ENCODE data around the gene SLC66A2.

DNA sequence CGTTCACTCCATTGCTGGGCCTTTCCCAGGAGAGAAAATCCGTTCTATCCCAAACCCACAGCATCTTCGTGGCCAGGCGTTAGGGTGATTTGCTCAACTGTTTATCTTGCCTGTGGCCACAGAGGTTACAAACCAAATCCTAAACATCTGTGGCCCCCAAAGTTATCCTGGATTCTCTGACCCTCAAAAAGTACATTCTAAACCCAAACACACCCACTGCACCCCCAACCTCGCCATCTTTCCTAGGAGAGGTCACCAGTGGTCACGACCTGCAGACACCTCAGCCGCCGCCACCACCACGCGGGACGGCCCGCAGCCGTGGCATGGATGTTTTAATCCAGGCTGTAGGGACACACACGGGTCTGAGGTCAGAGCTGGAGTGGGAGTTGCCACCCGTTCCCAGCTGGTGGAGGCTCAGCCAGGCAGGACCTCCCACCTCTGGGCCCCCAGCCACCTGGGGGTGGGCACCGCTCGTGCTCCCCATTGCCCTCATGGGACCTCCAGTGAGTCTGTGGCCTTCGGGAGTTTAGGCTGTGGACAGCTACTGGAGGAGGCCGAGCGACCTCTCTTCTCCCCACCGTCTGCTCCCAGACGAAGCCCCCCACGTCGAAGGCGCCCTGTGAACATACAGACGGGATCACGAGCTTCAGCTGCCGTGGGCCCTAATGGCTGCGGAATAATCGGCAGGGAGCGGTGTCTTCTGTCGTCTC is 81.7 kb downstream of the SLC66A2 start:
- TF ChIP-seq, protein P1, sequence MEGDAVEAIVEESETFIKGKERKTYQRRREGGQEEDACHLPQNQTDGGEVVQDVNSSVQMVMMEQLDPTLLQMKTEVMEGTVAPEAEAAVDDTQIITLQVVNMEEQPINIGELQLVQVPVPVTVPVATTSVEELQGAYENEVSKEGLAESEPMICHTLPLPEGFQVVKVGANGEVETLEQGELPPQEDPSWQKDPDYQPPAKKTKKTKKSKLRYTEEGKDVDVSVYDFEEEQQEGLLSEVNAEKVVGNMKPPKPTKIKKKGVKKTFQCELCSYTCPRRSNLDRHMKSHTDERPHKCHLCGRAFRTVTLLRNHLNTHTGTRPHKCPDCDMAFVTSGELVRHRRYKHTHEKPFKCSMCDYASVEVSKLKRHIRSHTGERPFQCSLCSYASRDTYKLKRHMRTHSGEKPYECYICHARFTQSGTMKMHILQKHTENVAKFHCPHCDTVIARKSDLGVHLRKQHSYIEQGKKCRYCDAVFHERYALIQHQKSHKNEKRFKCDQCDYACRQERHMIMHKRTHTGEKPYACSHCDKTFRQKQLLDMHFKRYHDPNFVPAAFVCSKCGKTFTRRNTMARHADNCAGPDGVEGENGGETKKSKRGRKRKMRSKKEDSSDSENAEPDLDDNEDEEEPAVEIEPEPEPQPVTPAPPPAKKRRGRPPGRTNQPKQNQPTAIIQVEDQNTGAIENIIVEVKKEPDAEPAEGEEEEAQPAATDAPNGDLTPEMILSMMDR (IDR thresholded peaks at IDR 0.05): no peak
- no peak for TF ChIP-seq POLR2A (IDR thresholded peaks at IDR 0.05)
